Measurements from ENCODE around the gene COL20A1.

- TF ChIP-seq CTCF (IDR thresholded peaks at IDR 0.05) (no peak), POLR2A (IDR thresholded peaks at IDR 0.05) (no peak), EP300 (IDR thresholded peaks at IDR 0.05) (no peak)
Measured at GRCh38 chr20:63253065-63253437, 39.9 kb upstream of the COL20A1 start.

Measured in tibial nerve (tissue), 4 donors.